Activated T-helper 1 cell treated with Interleukin-2 at 50 U/mL for 16 hours (primary cell): ENCODE measurements around the gene PAPPA.

Experiments used
- DNase-seq: peaks from one replicate; pipeline ENCODE4 v3.0.0-alpha.2; 2020; ENCODE audit warnings: low read depth

The PAPPA gene, protein sequence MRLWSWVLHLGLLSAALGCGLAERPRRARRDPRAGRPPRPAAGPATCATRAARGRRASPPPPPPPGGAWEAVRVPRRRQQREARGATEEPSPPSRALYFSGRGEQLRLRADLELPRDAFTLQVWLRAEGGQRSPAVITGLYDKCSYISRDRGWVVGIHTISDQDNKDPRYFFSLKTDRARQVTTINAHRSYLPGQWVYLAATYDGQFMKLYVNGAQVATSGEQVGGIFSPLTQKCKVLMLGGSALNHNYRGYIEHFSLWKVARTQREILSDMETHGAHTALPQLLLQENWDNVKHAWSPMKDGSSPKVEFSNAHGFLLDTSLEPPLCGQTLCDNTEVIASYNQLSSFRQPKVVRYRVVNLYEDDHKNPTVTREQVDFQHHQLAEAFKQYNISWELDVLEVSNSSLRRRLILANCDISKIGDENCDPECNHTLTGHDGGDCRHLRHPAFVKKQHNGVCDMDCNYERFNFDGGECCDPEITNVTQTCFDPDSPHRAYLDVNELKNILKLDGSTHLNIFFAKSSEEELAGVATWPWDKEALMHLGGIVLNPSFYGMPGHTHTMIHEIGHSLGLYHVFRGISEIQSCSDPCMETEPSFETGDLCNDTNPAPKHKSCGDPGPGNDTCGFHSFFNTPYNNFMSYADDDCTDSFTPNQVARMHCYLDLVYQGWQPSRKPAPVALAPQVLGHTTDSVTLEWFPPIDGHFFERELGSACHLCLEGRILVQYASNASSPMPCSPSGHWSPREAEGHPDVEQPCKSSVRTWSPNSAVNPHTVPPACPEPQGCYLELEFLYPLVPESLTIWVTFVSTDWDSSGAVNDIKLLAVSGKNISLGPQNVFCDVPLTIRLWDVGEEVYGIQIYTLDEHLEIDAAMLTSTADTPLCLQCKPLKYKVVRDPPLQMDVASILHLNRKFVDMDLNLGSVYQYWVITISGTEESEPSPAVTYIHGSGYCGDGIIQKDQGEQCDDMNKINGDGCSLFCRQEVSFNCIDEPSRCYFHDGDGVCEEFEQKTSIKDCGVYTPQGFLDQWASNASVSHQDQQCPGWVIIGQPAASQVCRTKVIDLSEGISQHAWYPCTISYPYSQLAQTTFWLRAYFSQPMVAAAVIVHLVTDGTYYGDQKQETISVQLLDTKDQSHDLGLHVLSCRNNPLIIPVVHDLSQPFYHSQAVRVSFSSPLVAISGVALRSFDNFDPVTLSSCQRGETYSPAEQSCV (N-terminal part only)

DNA sequence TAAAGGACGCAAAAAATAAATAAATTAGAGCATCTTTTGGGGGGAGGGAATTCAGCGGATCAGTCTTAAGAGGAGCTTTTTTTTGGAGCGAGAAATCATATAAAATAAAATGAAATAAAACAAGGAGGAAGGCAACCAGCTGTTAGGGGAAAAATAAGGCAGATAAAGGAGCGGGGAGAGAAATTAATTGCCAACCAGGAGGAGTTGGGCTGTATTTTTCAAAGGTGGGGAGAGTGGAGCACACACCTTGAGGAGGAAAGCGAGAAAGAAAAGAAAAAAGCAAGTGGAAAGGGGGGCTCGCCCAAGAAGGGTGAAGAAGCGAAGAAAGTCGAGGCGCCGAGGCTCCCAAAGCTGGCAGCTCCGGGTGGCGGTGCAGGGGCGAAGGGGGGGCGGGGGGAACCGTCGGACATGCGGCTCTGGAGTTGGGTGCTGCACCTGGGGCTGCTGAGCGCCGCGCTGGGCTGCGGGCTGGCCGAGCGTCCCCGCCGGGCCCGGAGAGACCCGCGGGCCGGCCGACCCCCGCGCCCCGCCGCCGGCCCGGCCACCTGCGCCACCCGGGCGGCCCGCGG, at the start of gene PAPPA:
Gene PAPPA (plus strand): TSS at position 27 of the 569 bp plus-strand sequence. CDS start 382 bp downstream, at position 409.
- no peak for DNase-seq

DNA sequence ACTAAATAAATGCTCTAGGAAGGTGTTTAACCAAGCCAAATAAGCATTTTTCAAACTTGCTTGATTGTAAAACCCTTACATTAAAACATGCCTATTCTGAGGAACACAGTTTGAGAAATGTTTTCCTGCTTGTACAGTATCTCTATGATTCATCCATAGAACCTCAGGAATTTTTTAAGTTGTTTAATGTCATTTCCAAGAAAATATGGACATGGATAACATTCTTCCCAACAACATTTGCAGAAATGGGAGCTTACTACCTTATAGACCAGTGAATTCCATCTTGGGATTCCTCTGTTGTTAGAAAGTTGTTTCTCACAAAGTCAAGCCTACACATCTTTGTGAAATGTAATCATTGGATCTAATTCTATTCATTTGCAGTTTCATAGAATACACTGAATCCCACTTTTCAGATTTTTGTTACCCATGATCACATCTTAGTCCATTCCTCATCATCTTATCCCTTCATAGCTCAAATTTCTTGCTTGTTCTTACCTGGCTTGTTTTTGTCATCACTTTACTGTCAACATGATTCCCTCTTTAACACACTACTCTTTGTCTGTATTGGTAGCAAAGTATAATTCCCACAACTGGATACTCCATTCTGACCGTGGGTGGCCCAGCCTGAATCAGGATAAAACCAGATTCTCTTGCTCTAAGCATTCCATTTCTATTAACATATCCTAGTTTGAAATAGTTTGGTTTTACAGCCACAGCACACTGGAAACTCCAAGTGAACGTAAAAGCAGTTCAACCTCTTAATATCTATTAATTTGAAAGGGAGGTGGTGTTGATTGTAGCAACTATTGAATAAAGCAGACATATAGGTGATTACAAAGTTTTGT, 49.4 kb upstream of the PAPPA start:
- no peak for DNase-seq

DNA sequence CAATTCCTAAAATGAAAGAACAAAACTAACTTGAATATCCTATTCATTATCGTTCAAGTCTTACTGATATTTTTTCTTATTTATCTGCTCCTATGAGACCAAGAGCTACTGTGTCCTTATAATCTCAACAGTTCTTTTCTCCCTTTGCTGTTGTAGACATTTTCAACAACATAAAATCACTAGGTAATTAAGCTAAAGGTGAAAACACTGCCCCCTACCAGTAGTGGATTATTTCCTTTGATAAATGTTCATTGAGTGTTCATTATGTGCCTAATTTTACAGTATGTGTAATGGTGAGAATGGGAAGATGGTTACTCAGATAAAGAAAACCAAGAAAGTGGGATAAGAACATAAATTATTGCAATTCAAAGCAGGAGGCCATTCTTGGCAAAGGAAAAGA, 41.4 kb upstream of the PAPPA start:
- DNase-seq, result no peak

DNA sequence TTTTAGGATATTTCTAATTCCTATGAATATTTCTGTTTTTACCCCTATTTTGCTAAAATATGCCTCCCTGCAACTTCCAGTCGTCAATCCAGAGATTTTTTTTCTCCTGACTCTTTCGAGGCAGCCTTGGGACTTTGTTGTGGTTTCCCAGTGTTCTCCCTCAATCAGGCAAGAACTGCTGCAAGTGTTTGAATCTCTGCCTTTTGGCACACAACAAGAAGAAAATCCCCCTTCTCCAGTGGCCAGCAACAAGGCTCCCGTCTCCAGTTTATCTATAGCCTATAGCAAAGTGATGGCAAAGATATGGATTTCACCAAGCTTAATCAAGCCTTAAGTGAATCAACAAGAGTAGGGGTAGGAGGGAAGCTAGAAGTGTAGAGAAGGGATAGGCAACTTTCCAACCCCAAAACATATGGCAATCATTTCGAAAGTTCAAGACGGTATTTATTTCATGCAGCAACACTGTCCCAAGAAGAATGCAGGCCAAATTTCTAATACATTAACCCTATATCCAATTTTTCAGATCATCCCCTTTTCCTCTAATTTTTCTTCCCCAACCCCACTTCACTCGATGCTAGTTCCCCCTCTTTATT, 37.7 kb upstream of the PAPPA start:
- no peak for DNase-seq

DNA sequence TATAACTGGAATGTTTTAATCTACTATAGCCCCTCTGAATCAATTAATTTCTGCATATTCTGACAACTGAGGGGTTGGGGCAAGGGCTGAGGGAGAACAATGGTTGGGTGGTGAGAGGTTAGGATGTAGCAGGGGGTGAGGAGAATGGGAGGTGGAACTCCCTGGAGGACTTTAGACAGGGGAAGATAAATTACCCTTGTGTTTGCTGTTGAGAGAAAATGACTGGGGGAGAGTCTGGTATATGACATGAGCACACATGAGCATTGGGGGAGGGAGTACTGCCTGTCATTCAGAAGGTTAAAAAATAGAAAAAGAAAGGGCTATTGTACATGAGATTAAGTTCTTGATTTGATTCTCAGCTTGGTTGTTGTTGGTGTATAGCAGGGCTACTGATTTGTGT, 37.2 kb upstream of the PAPPA start:
- no peak for DNase-seq

DNA sequence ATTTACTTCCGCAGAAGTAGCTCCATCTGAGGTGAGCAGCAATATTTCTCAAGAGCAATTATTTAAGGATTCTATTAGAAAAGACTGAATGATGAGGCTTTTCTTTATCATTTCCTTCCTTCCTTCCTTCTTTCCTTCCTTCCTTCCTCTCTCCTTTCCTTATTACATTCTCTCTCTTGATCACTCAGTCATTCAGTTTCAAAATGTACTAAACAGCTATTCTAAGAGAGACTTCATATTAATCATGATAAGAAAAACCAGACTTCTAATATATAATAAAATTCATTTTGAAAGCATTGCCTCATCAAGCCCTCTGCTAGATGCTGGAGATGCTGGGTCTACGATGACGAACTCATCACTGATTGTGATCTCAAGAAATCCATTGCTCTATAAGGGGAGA, 30.4 kb upstream of the PAPPA start:
- no peak for DNase-seq

DNA sequence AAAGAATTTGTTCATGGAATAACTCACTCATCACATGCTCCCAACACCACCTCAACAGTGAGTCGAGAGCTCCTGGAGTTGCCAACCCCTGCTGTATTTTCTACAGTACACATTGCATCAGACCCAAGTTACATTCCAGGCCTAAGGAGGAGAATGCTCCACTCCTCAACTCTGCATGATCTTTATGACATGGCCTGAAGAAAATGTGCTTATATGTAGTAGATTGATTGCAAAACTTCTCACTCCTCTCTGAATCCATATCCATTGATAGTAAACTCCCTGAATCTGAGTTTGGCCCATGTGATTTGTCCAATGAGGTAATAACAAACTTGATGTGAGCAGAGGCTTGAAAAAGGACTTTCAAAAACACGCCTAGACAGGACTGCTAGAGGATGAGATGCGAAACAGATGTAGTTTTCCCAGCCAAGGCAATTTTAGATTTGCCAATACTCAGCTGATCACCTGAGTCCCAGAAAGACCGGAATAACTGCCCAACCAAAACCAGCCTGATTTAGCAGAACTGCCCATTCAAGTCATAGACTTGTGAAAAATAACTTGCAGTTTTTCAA, 29.0 kb upstream of the PAPPA start:
- no peak for DNase-seq

DNA sequence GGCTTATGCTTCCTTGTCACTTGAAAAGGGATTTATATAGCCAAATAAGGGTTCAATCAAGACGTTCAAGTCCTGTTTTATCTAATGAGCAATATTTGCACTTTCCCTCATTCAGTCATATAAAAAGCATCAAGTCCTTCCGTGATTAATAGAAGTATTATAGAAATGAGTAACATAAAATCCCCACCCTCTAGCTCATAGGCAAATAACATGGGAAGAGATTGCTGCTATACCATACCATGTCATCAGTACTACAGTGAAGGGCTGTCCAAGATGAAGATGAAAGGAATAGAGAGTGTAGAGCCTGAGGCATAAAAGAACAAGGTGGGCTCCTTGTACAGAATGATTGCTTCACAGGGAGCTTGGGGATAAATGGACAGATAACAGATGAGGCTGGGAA, 20.4 kb upstream of the PAPPA start:
- DNase-seq, result no peak

DNA sequence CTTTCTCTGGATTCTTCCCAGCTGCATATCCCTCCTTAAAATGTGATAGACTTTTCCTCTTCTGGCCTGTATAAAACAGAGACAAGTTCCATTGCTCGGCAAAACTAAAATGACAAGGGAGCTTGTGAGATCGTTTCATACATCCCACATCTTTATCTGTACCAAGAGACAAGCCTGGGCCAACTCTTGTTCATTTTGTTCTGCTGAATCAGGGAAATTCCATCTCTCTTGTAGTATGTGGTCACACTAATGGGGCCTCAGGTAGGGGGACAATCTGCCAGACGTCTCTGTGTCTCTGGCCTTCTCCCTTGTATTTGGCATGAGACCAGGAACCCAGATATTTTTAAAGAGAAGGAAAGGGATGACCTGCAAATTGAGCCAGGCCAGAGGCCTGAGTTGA, 18.6 kb upstream of the PAPPA start:
- no peak for DNase-seq

DNA sequence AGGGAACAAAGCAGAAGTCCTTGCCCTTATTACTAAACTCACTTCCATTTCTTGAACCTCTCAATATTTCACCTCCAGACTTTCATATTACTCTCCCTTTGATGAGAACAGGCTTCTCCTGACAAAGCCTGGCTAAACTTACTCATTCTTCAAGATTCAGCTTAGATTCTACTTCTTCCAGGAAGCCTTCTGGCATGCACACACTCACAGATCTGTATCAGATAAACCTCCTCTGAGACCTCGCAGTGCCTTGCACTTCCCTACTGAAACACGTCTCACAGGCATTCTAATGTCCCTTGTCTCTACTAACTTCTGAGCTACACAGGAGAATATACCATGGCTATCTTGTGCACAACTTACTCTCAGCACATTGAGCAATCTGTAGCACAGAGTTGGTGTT, 16.6 kb upstream of the PAPPA start:
- DNase-seq, result no peak

DNA sequence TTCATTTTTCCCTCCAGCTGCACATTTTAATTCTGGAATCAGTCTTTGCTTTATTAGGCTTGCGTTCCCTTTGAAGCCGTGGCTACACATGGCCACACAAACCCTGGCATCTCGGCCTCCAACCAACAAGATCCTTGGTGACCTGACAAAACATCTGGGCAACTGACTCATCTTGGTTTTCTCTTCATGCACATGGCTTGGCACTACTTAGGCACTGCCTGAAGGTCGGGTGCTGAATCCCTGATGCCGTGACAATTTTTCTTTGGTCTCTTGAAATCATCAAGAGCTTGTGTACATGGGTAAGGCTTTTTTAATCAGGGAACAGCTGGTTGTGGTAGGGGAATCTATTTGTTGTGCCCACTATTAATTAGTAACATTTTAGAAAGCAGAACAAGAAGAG, 16.0 kb upstream of the PAPPA start:
- DNase-seq, result no peak

DNA sequence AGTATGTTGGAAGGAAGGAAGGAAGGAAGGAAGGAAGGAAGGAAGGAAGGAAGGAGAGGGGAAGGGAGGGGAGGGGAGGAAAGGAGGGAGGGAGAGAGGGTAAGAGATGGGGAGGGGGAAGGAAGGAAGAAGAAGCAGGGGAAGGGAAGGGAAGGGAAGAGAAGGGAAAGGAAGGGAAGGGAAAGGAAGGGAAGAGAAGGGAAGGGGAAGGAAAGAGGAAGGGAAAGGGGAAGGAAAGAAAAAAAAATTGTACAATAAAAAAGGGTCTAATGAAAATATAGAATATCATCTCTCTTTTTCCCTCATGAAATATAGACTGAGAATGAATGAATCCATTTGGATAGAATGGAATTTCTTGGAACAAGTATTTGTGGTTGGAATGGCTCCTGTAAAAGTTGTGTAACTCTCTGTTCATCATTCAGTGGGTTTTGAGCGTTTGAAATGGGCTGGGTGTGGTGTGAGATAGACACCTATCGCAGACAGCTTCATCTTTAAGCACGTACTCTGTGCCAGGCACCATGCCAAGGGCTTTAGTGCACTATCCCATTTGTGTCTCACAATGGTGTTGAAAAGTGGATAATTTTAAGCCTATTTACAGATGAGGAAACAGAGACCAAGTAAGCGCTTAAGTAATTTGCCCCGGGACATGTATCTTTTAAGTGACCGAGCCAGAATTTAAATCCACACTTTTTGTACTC, 11.6 kb upstream of the PAPPA start:
- no peak for DNase-seq

DNA sequence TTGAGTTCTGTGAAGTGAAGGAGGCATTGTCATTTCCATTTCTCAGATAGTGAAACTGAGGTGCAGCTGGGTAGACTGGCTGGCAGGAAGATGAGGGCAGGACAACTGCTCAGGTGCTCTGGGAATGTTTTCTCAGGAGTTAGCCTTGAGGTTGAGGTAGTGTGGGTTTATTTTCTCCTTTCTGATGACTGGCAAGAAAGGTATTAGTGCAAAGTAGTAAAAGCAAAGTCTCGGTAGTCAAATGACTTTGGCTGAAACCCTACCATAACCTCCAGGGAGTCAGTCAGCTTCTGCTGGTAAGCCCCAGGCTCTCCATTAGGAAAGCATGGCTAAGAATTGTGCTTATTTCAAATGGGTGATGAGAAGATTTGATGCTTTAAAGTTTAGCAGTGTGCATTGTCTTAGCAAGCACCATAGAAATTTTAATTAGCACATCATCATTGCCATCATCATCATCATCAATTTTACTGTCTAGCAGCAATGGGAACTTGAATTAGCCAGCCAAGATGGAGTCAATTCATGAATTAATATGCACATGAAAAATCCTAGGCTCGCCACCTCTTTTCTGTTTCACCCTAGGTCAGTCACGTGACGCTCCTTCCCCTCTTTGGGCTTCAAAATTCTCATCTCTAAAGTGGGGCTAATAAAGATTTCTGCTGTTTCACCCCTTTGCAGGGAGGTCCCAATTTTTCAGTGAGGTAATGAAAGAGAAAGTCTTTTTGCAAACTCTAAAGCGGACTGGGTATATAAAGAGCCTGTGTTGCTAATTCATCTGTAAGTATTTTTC, 10.7 kb upstream of the PAPPA start:
- DNase-seq, result no peak

DNA sequence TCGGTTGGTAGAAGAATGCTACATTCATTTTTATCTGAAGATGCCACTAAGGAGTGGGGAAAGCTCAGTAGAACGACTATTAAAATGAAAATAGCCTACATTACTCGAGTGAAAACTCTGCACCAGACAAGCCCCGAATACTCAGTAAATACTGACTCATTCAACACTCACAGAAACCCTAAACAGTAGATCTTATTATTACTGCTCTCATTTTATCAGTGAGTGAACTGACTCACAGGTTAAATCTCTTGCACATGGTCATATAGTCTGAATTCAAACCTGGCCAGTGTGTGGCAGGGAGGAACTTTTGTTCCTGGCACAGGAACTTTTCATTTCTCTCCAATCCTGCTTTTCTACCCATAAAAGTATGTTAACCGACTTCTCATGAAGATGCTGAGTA, 9.6 kb upstream of the PAPPA start:
- no peak for DNase-seq

DNA sequence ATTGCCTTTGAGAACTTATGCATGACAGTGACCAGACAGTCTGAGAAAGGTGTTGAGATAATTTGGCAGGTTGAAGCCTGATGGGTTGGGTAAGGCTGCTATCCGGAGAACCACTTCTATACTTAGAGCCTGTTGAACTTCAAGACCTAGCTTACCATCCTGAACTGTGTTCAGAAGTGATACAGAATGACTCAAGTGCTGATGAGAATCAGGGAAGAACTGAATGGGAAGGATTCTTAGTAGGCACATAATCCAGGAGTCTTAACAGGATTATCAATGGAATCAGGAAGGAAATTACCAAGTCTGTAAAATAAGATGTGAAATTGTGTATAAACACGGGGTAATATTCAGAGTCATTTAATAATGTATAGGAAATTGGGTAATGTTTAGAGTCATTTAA, 9.0 kb upstream of the PAPPA start:
- DNase-seq, result no peak

DNA sequence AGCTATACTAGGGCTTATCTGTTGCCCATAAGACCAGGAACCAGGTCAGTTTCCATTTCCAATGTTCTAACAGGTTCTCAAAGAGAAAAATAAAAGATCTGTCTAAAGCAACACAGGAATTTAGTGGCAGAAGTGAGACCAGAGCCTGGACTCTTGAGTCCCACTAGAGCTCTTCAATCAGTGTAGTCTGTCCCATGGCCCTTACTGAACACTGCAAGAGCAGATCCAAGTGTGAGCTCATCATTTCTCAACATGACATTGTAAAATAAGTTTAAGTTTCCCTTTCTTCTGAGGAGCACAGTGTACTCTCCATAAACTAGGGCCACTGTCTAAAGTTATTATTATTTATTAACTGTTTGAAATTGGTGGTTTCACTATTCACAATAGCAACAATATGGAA, 8.6 kb upstream of the PAPPA start:
- DNase-seq, result no peak

DNA sequence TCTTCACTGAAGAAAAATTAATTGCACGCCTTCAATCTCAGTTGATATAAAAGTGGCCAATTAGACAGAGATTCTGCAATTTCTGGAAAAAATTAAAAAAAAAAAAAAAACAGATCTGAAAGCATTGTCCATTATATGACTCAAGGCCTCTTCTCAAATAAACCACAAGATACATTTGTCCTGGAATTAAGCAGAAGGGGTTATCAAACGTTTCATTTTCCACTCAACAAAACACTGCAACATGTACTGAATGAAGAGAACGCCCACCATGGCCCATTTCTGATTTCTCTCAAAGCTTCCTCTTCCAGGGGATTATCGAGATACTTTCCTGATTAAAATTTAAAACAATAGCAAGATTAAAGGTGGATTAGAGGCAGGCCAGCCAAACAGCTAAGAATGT, 5.8 kb upstream of the PAPPA start:
- no peak for DNase-seq

DNA sequence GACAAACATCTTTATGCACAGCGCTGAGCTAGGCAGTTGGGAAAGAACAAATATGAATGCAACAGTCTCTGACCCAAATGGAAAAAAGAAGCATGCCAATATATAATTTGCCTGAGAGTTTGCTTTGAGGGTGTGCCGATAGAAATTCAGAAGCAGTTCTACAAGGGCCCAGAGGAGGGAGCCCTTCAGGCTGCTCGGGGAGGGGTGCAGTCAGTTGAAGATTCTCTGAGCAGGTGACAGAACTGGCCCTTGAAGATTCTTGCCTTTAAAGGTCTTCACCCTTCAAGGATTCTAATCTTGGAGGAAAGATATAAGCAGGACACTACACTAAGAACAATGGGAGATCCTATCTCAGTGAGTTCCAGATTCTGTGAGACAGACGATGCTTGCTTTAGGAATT, 3.7 kb upstream of the PAPPA start:
- DNase-seq, result no peak

DNA sequence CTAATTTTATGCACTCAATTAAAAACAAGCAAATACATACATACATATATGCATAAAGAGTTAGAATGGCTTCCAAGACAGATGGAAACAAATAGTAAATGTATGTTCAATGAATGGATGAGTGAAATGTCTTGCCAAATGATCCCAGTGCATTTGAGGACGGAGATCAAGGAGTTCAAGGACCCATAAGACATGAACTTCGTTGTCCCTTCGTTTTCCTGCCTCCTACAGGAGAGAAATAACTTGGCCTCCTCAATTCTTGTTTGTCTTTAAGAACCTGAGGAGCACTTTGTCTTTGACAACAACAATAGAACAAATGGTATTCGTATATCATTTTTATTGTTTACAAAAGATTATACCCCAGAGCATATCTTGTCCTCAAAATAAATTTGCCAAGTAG, 2.4 kb upstream of the PAPPA start:
- DNase-seq, result no peak
